ENCODE measurements around the gene CWC27. TPM values are rescaled to one million over a fixed set of nuclear protein-coding genes. Genes with fewer than 3 reads are reported as not detected.

CWC27 gene
- total RNA-seq, 1 donor from 2014 or later = 19.2 TPM

DNA sequence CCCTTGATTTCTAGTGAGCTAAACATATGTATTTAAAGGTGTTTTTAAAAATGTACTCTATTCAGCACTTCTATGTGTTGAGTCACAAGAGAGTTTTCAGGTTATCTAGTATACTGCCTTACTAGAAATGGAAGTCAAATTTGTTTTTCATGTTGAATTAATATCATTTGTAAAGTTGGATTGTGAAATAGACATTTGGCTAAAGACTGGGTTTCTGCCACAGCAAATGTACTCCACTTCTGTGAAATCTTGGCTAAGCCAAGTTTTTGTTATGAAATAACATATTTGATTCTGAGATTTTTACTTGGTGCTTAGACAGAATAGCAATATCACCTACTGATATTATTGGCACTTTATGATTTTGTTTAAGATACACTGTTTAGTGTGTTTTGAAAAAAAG, 106.0 kb downstream of the CWC27 start:
- Histone ChIP-seq H3K27ac (no peak overlapping the region), H3K4me1 (no peaks in the 10 kb centered on the region), H3K9me3 (no peaks in the 10 kb centered on the region), H3K36me3 (no peaks in the 10 kb centered on the region), H3K27me3 (no peaks in the 10 kb centered on the region), H3K4me3 (no peak overlapping the region)
- intact Hi-C loops (cut with DNase I) = no loop called here
- TF ChIP-seq, protein P1, sequence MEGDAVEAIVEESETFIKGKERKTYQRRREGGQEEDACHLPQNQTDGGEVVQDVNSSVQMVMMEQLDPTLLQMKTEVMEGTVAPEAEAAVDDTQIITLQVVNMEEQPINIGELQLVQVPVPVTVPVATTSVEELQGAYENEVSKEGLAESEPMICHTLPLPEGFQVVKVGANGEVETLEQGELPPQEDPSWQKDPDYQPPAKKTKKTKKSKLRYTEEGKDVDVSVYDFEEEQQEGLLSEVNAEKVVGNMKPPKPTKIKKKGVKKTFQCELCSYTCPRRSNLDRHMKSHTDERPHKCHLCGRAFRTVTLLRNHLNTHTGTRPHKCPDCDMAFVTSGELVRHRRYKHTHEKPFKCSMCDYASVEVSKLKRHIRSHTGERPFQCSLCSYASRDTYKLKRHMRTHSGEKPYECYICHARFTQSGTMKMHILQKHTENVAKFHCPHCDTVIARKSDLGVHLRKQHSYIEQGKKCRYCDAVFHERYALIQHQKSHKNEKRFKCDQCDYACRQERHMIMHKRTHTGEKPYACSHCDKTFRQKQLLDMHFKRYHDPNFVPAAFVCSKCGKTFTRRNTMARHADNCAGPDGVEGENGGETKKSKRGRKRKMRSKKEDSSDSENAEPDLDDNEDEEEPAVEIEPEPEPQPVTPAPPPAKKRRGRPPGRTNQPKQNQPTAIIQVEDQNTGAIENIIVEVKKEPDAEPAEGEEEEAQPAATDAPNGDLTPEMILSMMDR (IDR thresholded peaks at IDR 0.05) = no peak
- TF ChIP-seq POLR2A (IDR thresholded peaks at IDR 0.05) (no peak), POLR2AphosphoS5 (IDR thresholded peaks at IDR 0.05; ENCODE audit: insufficient read depth in 1 of 2, low read depth in 1 of 2) (no peak)
- DNase-seq (ENCODE audit: extremely low spot score in 2 of 2) = no peak

- no peak for DNase-seq (ENCODE audit: extremely low spot score in 2 of 2)
Observed at GRCh38 chr5:64876203-64876602, 107.5 kb downstream of the CWC27 start.

GRCh38 chr5:64880821-64881220, 112.1 kb downstream of the CWC27 start:
- Histone ChIP-seq H3K9me3 (no peaks in the 10 kb centered on the region), H3K27ac (no peak overlapping the region), H3K36me3 (no peaks in the 10 kb centered on the region), H3K27me3 (no peaks in the 10 kb centered on the region), H3K4me3 (no peak overlapping the region), H3K4me1 (no peaks in the 10 kb centered on the region)
- TF ChIP-seq POLR2A (IDR thresholded peaks at IDR 0.05) = no peak
- TF ChIP-seq, protein P1 (IDR thresholded peaks at IDR 0.05) = no peak
- no peak for TF ChIP-seq POLR2AphosphoS5 (IDR thresholded peaks at IDR 0.05; ENCODE audit: insufficient read depth in 1 of 2, low read depth in 1 of 2)
- intact Hi-C loops (cut with DNase I) = no loop called here
- DNase-seq (ENCODE audit: extremely low spot score in 2 of 2) = no peak

More at GRCh38 chr5:64876203-64876602, 107.5 kb downstream of the CWC27 start:
- H3K36me3 ChIP-seq = no peaks in the 10 kb centered on the region
- no peak overlapping the region for H3K4me3 ChIP-seq
- TF ChIP-seq, protein P1 (IDR thresholded peaks at IDR 0.05) = no peak
- no peak for TF ChIP-seq POLR2AphosphoS5 (IDR thresholded peaks at IDR 0.05; ENCODE audit: insufficient read depth in 1 of 2, low read depth in 1 of 2)
- no peak for TF ChIP-seq POLR2A (IDR thresholded peaks at IDR 0.05)
- H3K27me3 ChIP-seq = no peaks in the 10 kb centered on the region
- H3K9me3 ChIP-seq = no peaks in the 10 kb centered on the region
- intact Hi-C loops (cut with DNase I) = no loop called here
- H3K4me1 ChIP-seq = no peaks in the 10 kb centered on the region
- H3K27ac ChIP-seq = no peak overlapping the region

DNA sequence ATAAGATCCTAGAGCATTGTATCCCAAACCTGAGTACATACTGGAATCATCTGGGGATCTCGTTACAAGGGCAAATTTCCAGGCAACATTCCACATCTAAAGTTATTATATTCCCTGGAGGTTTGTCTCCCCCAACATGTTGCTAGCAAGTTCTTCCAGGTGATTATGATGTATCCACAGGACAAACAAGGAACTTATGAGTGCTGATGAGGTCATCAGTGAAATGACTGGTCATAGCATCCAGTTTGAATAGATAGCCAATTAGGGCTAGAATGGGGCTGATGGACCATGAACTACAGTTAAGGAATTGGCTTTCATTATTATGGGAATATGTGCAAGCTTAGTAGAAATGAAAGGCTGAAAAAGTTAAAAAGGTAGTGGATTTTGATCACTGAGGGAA, 115.2 kb downstream of the CWC27 start:
- intact Hi-C loops (cut with DNase I) = no loop called here
- no peaks in the 10 kb centered on the region for H3K4me1 ChIP-seq
- TF ChIP-seq POLR2AphosphoS5 (IDR thresholded peaks at IDR 0.05; ENCODE audit: insufficient read depth in 1 of 2, low read depth in 1 of 2) (no peak), POLR2A (IDR thresholded peaks at IDR 0.05) (no peak)
- TF ChIP-seq, protein P1 (IDR thresholded peaks at IDR 0.05) = no peak

DNA sequence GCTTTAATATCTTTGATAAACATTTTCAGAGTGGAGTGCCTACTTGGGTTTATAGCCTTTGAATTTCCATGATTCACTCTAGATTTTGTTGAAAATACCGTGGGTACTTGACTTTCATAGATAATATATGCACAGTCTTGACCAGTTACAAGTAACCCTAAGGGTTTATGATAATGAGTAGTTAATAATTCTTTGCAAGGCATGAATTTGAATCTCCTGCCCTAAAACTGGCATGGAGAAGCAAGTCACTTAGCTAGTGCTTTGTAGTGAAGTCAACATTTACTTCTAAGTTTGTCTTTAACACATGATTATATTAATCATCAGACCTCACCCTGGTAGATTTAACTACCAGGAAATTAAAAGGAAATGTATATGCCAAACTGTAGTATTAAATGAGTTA, 115.8 kb downstream of the CWC27 start:
- no peak for DNase-seq (ENCODE audit: extremely low spot score in 2 of 2)
- Histone ChIP-seq H3K4me3 (no peak overlapping the region), H3K36me3 (no peaks in the 10 kb centered on the region), H3K9me3 (no peaks in the 10 kb centered on the region), H3K4me1 (no peaks in the 10 kb centered on the region), H3K27me3 (no peaks in the 10 kb centered on the region), H3K27ac (no peak overlapping the region)
- TF ChIP-seq POLR2AphosphoS5 (IDR thresholded peaks at IDR 0.05; ENCODE audit: insufficient read depth in 1 of 2, low read depth in 1 of 2) (no peak), POLR2A (IDR thresholded peaks at IDR 0.05) (no peak)
- TF ChIP-seq, protein P1 (IDR thresholded peaks at IDR 0.05) = no peak
- intact Hi-C loops (cut with DNase I) = no loop called here

More for the DNA sequence above, 115.2 kb downstream of the CWC27 start:
- Histone ChIP-seq H3K27ac (no peak overlapping the region), H3K4me3 (no peak overlapping the region), H3K36me3 (no peaks in the 10 kb centered on the region), H3K9me3 (no peaks in the 10 kb centered on the region), H3K27me3 (no peaks in the 10 kb centered on the region)
- DNase-seq (ENCODE audit: extremely low spot score in 2 of 2) = no peak

All from vagina (tissue), 2 donors.